Activated CD4-positive, alpha-beta T cell treated with anti-CD3 and anti-CD28 coated beads for 36 hours (primary cell): ENCODE results near the gene SRL. TPM values are rescaled to one million over a fixed set of nuclear protein-coding genes. Genes with fewer than 3 reads are reported as not detected.

ENCODE experiments used
- ATAC-seq: fragments of 200-7000 bp; cut with Tn5 transposase; one replicate; pipeline ENCODE4 v1.10.0; 2021; ENCODE audit warnings: mild to moderate bottlenecking, moderate library complexity
- CTCF ChIA-PET: fragments of 350-600 bp; sonication (Branson Sonifier 250); formaldehyde crosslinking; loops from one replicate; lab custom pipeline; 2021; ENCODE audit warnings: antibody characterized with exemption; lab: Charles Lee
- POLR2A ChIA-PET: fragments of 350-600 bp; sonication (Branson Sonifier 250); formaldehyde crosslinking; loops from one replicate; lab custom pipeline; 2021; ENCODE audit warnings: antibody characterized with exemption, inconsistent platforms; lab: Charles Lee
- DNase-seq: peaks from one replicate; pipeline ENCODE4 v3.0.0-alpha.2; 2020
- H3K27ac Mint-ChIP-seq: one replicate; pipeline ENCODE4 v1.8.0; 2021; ENCODE audit warnings: mixed read lengths
- H3K27me3 Mint-ChIP-seq: one replicate; pipeline ENCODE4 v1.8.0; 2021; ENCODE audit warnings: mixed read lengths
- H3K36me3 Mint-ChIP-seq: one replicate; pipeline ENCODE4 v1.8.0; 2021; ENCODE audit warnings: low read depth, mixed read lengths
- H3K4me1 Mint-ChIP-seq: one replicate; pipeline ENCODE4 v1.8.0; 2021; ENCODE audit warnings: mixed read lengths
- H3K4me3 Mint-ChIP-seq: one replicate; pipeline ENCODE4 v1.8.0; 2021; ENCODE audit warnings: mild to moderate bottlenecking, moderate library complexity, mixed read lengths
- H3K9me3 Mint-ChIP-seq: one replicate; pipeline ENCODE4 v1.8.0; 2021; ENCODE audit warnings: low read depth, mixed read lengths
- intact Hi-C, 2 experiments: fragments of 100-400 bp; cut with DNase I in 1 of 2; cut with micrococcal nuclease in 1 of 2; formaldehyde crosslinking; loops; one replicate each; pipeline versions ENCODE4 v1.14.2 to v1.15.1; 2022 to 2024; cut with DNase I, micrococcal nuclease
- total RNA-seq, 2 experiments: library from RNA; stranded (reverse); gene quantifications; one replicate each; pipeline ENCODE4 v1.2.3, GENCODE V29; 2021

SRL gene
- total RNA-seq, 2 experiments from 2014 or later, result not detected

DNA sequence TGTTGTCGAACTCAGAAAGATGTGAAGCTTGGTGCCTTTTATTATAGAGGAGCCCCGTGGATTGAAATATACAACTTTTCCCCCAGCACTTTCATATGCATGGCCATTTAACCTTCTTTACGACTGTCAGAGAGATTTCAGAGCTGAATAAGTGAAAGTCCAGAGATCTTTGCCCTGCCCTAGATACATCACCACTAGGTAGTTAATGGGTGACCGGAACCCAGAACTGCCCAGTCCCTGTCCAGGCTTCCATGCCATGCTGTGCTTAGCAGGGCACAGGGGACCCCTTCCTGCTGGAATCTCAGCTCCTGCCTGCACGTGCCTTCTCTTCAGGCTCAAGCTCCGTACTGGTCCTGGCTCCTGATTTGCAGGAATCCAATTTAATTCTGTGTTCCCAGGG lies 32.2 kb downstream of the SRL start:
- ChIA-PET CTCF (no interaction called here), POLR2A (no interaction called here)
- Mint-ChIP-seq H3K4me3 (no peak overlapping the region), H3K27ac (no peak overlapping the region), H3K27me3 (no peaks in the 10 kb centered on the region), H3K4me1 (peaks cover 8% of the 10 kb centered on the region), H3K9me3 (no peaks in the 10 kb centered on the region), H3K36me3 (no peaks in the 10 kb centered on the region)
- intact Hi-C loops, result no loop called here
- no peak for ATAC-seq
- no peak for DNase-seq

DNA sequence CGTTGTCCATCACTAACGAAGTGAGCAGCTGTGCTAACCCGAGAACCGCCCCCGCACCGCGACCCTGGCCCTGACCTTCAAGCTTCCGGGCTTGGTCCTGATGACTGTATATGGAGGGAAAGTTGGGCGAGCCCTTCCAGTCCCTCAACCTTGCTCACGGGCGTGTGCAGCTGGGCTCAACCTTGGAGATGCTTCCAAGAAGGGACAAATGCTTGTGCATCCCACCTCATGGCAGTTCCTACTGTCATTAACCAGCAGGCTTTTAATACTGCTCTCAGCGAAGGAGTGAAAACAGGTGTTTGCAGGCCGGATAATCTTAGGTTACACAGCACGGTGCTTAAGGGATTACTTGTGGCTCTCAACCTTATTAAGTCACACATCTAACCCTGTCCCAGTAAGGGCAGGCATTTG lies 33.5 kb downstream of the SRL start:
- POLR2A ChIA-PET, result interaction anchor here (0.9 kb wide), 1 partner anchor 9 kb away, joined by 3 read pairs; no protein-coding TSS in a partner anchor
- DNase-seq (no peak), ATAC-seq (no peak)
- no peak overlapping the region for H3K4me3 Mint-ChIP-seq
- H3K27ac Mint-ChIP-seq, result no peak overlapping the region
- CTCF ChIA-PET, result interaction anchor here (0.7 kb wide), 1 partner anchor 215 kb away, joined by 3 read pairs; no protein-coding TSS in a partner anchor
- no peaks in the 10 kb centered on the region for H3K36me3 Mint-ChIP-seq
- no peaks in the 10 kb centered on the region for H3K27me3 Mint-ChIP-seq
- H3K9me3 Mint-ChIP-seq, result no peaks in the 10 kb centered on the region
- intact Hi-C loops, result no loop called here
- H3K4me1 Mint-ChIP-seq, result peaks cover 8% of the 10 kb centered on the region

DNA sequence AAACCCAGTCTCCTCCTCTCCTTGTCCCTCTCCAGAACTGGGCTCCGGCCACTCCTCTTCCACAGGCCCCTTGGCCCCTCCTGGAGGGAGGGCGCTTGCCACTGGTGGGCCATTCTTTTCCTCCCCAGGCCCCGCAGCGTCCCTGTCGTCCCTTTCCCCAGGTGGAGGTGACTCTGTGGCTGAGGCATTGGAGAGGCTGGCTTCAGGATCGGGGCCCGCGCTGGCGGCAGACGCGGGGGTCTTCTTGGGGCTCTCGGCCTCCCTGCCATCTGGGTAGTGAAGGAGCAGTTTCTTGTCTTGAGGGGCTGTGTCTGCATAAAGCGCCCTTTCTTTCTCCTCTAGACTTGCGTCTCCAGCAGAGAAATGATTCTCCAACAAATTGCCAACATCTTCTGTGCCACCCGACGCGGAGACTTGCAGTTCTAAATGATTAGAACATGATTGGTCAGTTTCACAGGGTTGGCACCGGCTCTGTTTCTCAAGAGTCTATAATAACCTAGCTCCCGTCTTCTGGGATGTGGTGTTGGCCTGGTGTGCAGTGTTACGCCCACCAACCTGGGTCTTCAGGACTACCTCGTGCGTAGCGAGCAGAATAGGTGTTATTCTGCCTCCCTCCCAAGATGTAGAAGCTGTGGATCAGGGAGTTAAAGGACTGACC lies 34.1 kb downstream of the SRL start:
- DNase-seq, result no peak
- peaks cover 8% of the 10 kb centered on the region for H3K4me1 Mint-ChIP-seq
- no peak overlapping the region for H3K27ac Mint-ChIP-seq
- ATAC-seq, result no peak
- no peaks in the 10 kb centered on the region for H3K27me3 Mint-ChIP-seq
- POLR2A ChIA-PET, result no interaction called here
- H3K4me3 Mint-ChIP-seq, result no peak overlapping the region
- intact Hi-C loops, result no loop called here
- no peaks in the 10 kb centered on the region for H3K9me3 Mint-ChIP-seq
- no peaks in the 10 kb centered on the region for H3K36me3 Mint-ChIP-seq
- CTCF ChIA-PET, result interaction anchor here (0.7 kb wide), 1 partner anchor 215 kb away, joined by 3 read pairs; no protein-coding TSS in a partner anchor

DNA sequence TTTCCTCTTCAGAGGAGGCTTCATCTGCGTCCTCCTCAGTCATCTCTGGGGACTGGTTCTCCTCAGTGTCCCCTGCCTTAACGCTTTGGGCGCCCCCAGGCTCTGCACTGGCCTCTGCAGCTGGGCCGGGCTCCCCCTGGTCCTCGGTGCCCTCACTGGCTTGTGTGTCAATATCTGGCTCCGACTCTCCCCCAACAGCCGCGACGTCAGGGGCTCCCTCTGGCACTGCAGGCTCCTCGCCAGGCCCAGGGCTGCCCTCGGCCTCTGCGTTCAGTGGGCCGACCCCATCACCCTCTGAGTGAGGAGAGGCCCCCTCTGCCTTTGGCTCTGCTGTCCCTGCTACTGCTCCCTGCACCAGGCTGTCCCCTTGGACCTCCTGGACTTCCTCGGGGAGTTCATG lies 34.7 kb downstream of the SRL start:
- ChIA-PET CTCF (no interaction called here), POLR2A (no interaction called here)
- intact Hi-C loops, result no loop called here
- H3K4me3 Mint-ChIP-seq, result no peak overlapping the region
- no peaks in the 10 kb centered on the region for H3K27me3 Mint-ChIP-seq
- peaks cover 8% of the 10 kb centered on the region for H3K4me1 Mint-ChIP-seq
- DNase-seq (no peak), ATAC-seq (no peak)
- no peaks in the 10 kb centered on the region for H3K36me3 Mint-ChIP-seq
- no peak overlapping the region for H3K27ac Mint-ChIP-seq
- no peaks in the 10 kb centered on the region for H3K9me3 Mint-ChIP-seq

DNA sequence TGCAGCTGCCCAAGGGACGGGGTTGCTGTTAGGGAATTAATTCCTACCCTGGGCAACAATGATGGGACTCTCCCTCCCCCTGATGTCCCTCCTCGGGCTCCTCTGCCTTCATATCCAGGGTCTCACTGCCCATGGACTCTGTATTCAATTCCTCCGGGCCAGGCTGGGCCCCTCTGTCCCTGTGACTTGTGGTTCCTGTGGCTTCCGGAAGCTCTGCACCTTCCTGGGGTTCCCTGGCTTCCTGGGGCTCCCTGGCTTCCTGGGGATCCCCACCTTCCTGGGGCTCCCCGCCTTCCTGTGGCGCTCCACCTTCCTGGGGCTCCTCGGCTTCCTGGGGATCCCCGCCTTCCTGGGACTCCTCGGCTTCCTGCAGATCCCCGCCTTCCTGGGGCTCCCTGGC lies 35.2 kb downstream of the SRL start:
- H3K9me3 Mint-ChIP-seq, result no peaks in the 10 kb centered on the region
- H3K4me3 Mint-ChIP-seq, result no peak overlapping the region
- ChIA-PET CTCF (no interaction called here), POLR2A (no interaction called here)
- H3K36me3 Mint-ChIP-seq, result no peaks in the 10 kb centered on the region
- H3K27me3 Mint-ChIP-seq, result no peaks in the 10 kb centered on the region
- DNase-seq, result no peak
- no peak overlapping the region for H3K27ac Mint-ChIP-seq
- no peak for ATAC-seq
- intact Hi-C loops, result no loop called here
- H3K4me1 Mint-ChIP-seq, result peaks cover 8% of the 10 kb centered on the region

DNA sequence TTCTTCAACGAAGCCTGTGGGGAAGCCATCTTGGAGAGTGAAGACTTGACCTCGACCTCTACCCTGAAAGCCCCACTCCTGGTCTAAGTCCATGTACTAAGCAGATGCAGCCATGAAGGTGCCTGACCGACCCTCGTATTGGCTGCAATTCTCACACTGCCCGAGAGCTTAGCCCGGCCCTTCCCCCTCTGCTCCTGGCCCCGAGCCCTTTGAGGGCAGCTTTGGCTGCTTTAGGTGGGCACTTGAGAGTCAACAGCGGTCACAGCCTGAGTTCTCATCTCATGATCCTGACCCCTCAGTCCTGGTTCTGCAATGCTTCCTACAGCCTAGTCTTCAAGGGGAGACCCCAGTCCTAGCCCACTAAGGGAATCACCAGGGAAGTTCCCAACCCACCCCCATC lies 35.9 kb downstream of the SRL start:
- ChIA-PET POLR2A (no interaction called here), CTCF (no interaction called here)
- no peaks in the 10 kb centered on the region for H3K27me3 Mint-ChIP-seq
- no peak overlapping the region for H3K27ac Mint-ChIP-seq
- no peaks in the 10 kb centered on the region for H3K9me3 Mint-ChIP-seq
- no peak overlapping the region for H3K4me3 Mint-ChIP-seq
- ATAC-seq (no peak), DNase-seq (no peak)
- intact Hi-C loops, result no loop called here
- H3K4me1 Mint-ChIP-seq, result peaks cover 8% of the 10 kb centered on the region
- H3K36me3 Mint-ChIP-seq, result no peaks in the 10 kb centered on the region

DNA sequence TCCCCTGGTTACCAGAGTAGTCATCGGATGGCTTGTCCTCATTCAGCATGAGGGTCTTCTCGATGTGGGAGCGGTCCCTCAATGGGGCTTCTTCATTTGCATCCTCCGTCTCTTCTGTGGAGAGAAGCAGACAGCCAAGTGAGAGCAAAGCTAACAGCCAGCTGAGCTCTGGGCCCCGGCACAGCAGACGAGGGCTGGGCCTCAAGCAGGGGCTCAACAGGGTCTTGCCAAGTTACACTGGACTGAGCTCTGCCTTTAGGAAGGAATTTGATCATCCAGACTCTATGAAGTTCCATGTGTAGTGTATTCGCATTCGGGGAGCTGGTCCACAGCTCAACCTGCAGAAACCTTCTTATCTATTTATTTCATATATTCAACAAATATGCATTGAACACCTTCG lies 37.4 kb downstream of the SRL start:
- no peak overlapping the region for H3K4me3 Mint-ChIP-seq
- ChIA-PET CTCF (interaction anchor here (1.5 to 2.1 kb wide), 2 partner anchors 9 to 49 kb away, joined by 6 to 7 read pairs; no protein-coding TSS in a partner anchor), POLR2A (interaction anchor here (0.6 kb wide), 1 partner anchor 25 kb away, joined by 10 read pairs; no protein-coding TSS in a partner anchor)
- H3K27ac Mint-ChIP-seq, result no peak overlapping the region
- ATAC-seq (no peak), DNase-seq (no peak)
- no peaks in the 10 kb centered on the region for H3K9me3 Mint-ChIP-seq
- peaks cover 4% of the 10 kb centered on the region for H3K27me3 Mint-ChIP-seq
- H3K36me3 Mint-ChIP-seq, result no peaks in the 10 kb centered on the region
- H3K4me1 Mint-ChIP-seq, result peaks cover 11% of the 10 kb centered on the region
- intact Hi-C loops, result no loop called here

DNA sequence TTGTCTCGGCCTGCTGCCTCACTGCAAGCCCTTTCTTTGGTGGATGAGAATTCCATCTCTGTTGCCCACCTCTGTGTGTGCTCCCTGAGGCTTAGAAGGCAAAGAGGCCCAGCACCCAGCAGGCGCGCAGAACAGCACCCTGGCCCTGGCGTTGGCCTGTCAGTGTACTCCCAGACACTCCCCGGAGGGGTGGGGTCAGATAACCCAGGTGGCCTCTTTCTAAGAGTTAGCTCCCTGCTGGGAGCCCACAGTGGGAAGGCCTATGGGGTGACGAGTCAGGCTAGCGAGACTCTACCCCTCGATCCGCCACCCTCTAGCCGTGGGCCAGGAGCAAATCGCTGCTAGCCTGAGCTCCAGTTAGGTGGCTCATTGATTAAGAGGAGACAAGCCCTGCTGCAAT lies 38.1 kb downstream of the SRL start:
- CTCF ChIA-PET, result interaction anchor here (0.7 to 2.1 kb wide), 3 partner anchors 8 to 222 kb away, joined by 3 to 7 read pairs (median 6); no protein-coding TSS in a partner anchor
- ATAC-seq, result no peak
- H3K36me3 Mint-ChIP-seq, result no peaks in the 10 kb centered on the region

DNA sequence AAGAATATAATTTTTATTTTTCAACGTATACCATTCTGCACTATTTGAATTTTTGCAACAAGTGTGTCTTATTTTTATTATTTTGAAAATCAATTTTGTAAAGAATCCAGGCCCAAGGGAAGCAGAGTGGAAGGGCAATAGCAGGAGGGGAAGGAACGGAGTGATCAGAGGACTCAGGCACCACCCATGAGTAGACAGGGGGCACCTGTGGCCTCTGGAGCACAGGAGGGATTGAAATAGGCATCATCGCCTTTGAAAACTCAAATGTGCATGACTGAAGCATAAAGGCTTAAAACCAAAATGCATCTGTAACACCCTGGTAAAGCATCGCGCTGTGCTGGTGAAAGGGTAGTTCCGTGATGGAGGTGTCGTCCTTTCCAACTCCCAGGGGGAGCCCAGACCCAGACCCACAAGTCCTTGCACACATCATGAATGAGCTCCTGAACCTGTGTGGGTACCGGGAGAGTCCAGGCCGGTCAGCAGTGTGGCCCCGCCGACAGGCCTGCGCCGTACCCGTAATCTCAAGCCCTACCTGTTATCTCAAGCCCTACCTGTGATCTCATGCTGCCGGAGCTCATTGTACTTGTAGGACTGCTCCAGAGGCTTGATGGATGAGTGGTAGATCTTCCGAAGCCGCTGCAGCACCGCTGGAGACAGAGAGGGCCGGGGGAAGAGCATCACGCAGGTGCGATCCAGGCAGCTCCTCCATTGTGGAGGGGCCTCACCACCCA lies 39.1 kb downstream of the SRL start:
- Mint-ChIP-seq H3K4me1 (peaks cover 10% of the 10 kb centered on the region), H3K27ac (no peak overlapping the region), H3K27me3 (peaks cover 4% of the 10 kb centered on the region), H3K36me3 (no peaks in the 10 kb centered on the region), H3K4me3 (no peak overlapping the region), H3K9me3 (no peaks in the 10 kb centered on the region)
- CTCF ChIA-PET, result interaction anchor here (0.7 to 2.1 kb wide), 2 partner anchors 51 to 221 kb away, joined by 3 to 7 read pairs; no protein-coding TSS in a partner anchor
- POLR2A ChIA-PET, result no interaction called here
- no peak for DNase-seq
- intact Hi-C loops, result no loop called here
- no peak for ATAC-seq

More for the DNA sequence above, 38.1 kb downstream of the SRL start:
- no peak overlapping the region for H3K27ac Mint-ChIP-seq
- no peaks in the 10 kb centered on the region for H3K9me3 Mint-ChIP-seq
- peaks cover 4% of the 10 kb centered on the region for H3K27me3 Mint-ChIP-seq
- peaks cover 11% of the 10 kb centered on the region for H3K4me1 Mint-ChIP-seq
- POLR2A ChIA-PET, result no interaction called here
- no peak for DNase-seq
- H3K4me3 Mint-ChIP-seq, result no peak overlapping the region
- intact Hi-C loops, result no loop called here

DNA sequence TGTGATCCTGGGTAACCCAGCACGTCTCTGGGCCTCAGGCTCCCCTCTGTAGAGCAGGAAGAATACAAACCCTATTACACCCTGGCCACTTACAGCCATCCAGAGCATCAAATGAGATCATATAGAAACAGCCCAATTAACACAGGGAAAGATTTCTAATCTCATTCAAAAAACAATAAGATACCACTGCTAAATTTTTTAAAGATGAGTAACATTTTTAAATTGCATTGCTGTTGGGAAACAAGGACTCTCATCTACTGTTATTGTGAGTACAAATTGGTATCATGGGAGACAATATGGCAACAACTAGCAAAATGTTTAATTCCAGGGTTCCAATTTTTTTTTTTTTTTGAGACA lies 41.1 kb downstream of the SRL start:
- Mint-ChIP-seq H3K27ac (no peak overlapping the region), H3K4me1 (peaks cover 3% of the 10 kb centered on the region), H3K36me3 (no peaks in the 10 kb centered on the region), H3K27me3 (peaks cover 4% of the 10 kb centered on the region), H3K4me3 (no peak overlapping the region), H3K9me3 (no peaks in the 10 kb centered on the region)
- ChIA-PET POLR2A (no interaction called here), CTCF (interaction anchor here (0.7 to 0.8 kb wide), 2 partner anchors 53 to 127 kb away, joined by 3 to 7 read pairs; no protein-coding TSS in a partner anchor)
- no peak for DNase-seq
- no peak for ATAC-seq
- intact Hi-C loops, result loop anchor here in 1 of 2 experiments (1.0 kb wide), 1 partner anchor 130 kb away; no protein-coding TSS in a partner anchor

DNA sequence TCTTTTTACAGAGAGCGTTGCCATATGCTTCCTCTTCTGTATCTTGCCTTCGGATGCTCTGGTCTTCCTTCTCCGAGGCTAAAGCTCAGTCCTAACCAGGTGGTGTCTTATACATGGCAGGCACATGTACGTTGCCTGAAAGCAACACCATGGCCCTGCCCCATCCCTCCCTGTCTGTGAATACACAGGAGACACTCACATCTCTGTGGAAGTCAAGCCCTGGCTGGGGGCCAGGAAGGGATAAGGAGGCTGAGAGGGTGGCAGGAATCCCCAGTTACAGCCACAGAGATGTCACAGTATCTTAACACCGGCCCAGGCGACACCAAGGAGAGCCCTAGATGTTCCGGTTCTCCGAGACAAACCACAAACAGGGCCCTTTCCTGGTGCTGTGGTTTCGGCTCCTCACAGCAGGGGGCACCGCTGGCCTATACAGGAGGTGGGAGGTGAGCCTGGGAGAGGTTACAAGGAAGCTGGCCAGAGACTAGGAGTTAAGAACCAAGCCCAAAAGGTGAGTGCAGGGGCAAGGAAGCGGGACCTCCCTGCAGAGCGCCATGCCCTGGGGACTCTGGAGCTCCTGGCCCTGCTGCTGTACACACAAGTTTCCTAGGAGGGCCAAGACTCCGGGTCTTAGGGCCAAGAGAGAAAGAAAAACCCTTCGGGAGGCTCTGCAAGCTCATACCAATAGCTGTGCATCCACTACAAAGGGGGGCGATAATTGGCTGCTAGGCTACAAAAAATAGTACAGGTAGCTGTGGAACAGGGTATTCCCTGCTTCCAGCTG lies 41.7 kb downstream of the SRL start:
- ATAC-seq (peak; percentile 55), DNase-seq (peak; percentile 53)
- POLR2A ChIA-PET, result no interaction called here
- no peak overlapping the region for H3K4me3 Mint-ChIP-seq
- peaks cover 3% of the 10 kb centered on the region for H3K4me1 Mint-ChIP-seq
- intact Hi-C loops, result loop anchor here in 1 of 2 experiments (1.0 kb wide), 1 partner anchor 130 kb away; no protein-coding TSS in a partner anchor
- H3K27me3 Mint-ChIP-seq, result peaks cover 4% of the 10 kb centered on the region
- H3K9me3 Mint-ChIP-seq, result no peaks in the 10 kb centered on the region
- CTCF ChIA-PET, result interaction anchor here (0.5 to 0.8 kb wide), 4 partner anchors 25 to 192 kb away, joined by 3 to 7 read pairs (median 4); no protein-coding TSS in a partner anchor
- H3K36me3 Mint-ChIP-seq, result no peaks in the 10 kb centered on the region
- no peak overlapping the region for H3K27ac Mint-ChIP-seq
